ENCODE data around the gene SGF29.
"Not testable (repeated sequence)": the region's sequence is repeated elsewhere in the genome, so short reads cannot be mapped to it uniquely, and the experiment has no call there.

SGF29 gene

DNA sequence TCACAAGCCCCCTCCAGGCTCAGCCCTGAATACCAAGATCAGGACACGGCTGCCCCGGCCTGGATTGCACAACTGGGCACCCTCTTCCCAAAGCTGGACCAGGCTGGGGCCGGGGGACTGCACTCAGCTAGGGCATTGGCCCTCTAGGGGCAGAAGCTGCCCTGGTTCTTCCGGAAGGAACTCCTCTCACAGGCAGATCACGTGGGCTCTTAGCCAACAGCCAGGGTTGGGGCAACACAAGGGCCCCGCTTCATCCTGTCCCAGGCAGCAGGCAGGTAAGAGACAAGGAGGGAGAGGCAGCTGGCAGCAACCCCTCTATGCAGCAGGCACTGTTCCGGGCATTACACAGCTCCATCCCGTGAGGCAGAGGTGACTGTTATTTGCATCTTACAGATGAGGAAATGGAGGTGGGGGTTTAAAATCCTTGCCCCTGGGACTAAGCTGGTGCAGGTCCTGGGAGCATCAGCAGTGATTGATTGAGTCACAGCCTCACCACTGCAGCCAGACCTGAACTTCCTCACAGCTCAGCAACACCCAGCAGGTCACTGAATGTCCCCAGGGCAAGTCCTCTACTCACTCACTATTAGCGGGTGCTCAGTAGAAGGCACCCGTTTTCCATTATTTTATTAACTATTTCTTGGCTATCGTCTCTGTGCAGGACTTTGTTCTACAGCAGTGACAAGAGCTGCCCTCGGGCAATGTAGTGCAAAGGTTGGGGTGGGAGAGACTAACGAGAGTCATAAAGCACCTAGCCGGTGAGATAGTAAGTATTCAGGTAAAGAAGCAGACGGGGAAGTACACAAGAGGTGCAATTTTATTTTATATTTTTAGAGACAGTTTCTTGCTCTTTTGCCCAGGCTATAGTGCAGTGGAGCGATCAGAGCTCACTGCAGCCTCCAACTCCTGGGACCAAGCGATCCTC, 58.9 kb downstream of the SGF29 start:
- not testable (repeated sequence) for DNase-seq (ENCODE audit: low read depth in 2 of 2)

DNA sequence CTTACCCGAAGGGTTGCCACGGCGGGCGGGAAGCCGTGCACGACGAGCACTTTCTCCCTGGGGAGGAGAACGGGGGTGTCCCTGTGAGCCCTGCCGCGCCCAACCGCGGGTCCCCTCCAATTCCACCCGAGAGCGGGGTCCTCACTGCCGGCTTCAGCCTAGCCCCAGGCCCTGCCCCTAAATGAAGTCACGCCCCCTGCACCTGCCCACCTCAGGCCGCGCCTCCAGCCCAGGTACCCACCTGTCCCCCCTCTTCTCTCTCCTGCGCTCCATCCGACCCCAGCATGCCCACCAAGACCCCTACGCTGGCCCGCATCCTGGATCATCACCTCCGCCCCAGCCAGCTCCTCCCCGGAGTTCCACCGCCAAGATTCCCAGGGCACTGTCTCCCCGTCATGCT, 60.2 kb downstream of the SGF29 start:
- not testable (repeated sequence) for DNase-seq (ENCODE audit: low read depth in 2 of 2)

DNA sequence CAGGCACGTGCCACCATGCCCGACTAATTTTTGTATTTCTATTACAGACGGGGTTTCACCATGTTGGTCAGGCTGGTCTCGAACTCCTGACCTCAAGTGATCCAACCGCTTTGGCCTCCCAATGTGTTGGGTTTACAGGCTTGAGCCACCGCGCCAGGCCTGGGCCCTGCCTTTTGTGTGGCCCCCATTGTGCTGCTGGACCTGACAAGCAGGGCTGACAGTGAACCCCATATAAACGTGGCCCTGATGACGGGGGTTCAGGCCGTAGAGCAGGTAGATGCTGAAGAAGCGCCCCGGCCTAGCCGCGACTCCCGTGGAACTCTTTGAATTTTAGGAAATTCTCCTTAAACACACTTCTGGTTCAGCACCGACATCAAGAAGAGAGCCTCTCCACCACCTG, 60.8 kb downstream of the SGF29 start:
- not testable (repeated sequence) for DNase-seq (ENCODE audit: low read depth in 2 of 2)

DNA sequence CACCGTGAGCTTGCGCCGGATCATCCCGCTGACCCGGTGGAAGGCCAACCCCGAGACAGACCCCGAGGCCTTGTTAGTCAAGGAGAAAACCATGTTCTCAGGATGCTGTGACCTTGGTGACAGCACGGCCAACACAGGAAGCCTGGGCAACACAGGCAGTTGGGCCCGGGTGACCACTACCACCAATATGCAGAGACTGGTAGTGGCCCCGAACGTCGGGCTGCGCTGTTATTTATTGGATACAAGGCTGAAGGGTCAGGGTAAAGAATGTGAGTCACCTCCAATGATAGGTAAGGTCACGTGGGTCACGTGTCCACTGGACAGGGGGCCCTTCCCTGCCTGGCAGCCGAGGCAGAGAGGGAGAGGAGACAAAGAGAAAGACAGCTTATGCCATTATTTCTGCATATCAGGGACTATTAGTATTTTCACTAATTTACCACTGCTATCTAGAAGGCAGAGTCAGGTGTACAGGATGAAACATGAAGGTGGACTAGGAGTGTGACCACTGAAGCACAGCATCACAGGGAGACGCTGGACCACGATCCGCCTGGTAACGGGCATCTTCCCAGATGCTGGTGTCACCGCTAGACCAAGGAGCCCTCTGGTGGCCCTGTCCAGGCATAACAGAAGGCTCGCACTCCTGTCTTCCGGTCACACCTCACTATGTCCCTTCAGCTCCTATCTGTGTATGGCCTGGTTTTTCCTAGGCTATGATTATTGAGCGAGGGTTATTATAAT, 61.9 kb downstream of the SGF29 start:
- DNase-seq (ENCODE audit: low read depth in 2 of 2), result not testable (repeated sequence)

DNA sequence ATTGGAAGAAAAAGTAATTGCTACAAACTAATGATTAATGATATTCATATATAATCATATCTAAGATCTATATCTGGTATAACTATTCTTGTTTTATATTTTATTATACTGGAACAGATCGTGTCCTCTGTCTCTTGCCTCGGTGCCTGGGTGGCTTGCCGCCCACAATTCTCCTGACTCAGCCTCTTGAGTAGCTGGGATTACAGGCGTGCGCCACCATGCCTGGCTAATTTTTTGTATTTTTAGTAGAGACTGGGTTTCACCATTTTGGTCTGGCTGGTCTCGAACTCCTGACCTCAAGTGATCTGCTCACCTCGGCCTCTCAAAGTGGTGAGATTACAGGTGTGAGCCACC, 62.5 kb downstream of the SGF29 start:
- DNase-seq (ENCODE audit: low read depth in 2 of 2), result not testable (repeated sequence)

DNA sequence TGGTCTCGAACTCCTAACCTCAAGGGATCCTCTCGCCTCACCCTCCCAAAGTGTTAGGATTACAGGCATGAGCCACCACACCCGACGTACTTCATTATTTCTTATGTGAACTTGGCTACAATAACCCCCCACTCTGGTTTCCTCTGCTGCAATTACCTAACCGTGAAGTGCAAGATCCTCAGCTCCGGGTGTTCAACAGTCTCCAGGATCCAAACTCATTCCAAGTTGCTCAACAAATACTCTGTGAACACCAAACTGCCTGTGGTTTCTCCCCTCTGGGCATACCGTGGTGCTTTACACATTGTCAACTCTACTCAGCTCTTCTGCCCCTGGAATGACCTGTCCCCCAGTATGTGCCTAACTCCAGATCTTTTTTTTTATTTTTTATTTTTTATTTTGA, 62.9 kb downstream of the SGF29 start:
- DNase-seq (ENCODE audit: low read depth in 2 of 2), result no peak

DNA sequence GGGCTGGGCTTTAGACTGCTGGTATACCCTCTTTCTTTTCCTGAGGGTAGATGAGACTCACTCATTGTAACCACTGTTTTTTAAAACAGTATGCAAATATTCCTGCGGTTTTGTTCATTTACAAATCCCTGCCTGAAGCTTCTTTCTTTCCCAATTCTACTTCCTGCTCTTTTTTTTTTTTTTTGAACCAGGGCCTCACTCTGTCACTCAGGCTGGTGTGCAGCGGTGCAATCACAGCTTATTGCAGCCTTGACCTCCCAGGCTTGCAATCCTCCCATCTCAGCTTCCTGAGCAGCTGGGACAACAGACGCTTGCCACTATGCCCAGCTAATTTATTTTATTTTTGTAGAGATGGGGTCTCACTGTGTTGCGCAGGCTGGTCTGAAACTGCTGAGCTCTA, 64.2 kb downstream of the SGF29 start:
- DNase-seq (ENCODE audit: low read depth in 2 of 2), result no peak

DNA sequence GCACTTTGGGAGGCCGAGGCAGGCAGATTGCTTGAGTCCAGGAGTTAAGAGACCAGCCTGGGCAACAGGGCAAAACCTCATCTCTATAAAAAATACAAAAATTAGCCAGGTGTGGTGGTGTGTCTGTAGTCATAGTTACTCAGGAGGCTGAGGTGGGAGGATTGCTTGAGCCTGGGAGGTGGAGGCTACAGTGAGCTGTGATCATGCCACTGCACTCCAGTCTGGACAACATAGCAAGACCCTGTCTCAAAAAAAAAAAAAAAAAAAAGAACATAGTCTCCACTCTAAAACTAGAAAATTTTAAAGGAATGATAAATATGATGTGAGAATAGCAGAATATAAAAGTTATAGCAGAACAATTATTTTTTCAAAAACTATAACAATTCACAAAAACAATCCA, 66.6 kb downstream of the SGF29 start:
- DNase-seq (ENCODE audit: low read depth in 2 of 2), result not testable (repeated sequence)

DNA sequence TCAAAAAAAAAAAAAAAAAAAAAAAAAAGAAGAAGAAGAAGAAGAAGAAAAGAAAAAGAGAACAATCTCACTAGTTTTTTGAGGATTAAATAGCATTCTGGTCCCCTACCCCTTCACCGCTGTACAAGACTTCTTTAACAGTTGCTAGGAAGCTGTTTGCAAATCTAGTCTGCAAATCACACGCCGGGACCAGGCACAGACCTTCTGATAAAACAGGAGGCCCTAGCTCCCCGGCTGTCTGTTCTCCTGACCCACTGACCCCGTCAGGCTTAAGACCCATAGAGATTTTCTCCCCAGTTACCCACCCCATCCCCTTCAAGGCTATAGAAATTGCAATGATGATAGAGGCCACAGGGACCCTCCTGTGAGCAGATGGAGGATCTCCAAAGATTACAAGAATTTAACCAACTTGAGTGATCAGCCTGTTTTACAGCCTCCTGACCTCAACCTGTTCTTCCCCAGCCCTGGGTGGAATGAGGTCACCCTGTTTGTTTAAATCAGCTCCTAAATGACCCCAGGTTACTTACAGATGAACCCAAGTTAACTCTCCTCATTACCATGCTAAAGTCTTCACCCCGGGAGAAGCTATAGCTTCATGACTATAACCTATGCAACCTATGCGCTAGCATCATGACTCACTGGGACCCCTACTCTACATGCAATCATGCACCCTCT, 67.9 kb downstream of the SGF29 start:
- DNase-seq (ENCODE audit: low read depth in 2 of 2), result no peak

DNA sequence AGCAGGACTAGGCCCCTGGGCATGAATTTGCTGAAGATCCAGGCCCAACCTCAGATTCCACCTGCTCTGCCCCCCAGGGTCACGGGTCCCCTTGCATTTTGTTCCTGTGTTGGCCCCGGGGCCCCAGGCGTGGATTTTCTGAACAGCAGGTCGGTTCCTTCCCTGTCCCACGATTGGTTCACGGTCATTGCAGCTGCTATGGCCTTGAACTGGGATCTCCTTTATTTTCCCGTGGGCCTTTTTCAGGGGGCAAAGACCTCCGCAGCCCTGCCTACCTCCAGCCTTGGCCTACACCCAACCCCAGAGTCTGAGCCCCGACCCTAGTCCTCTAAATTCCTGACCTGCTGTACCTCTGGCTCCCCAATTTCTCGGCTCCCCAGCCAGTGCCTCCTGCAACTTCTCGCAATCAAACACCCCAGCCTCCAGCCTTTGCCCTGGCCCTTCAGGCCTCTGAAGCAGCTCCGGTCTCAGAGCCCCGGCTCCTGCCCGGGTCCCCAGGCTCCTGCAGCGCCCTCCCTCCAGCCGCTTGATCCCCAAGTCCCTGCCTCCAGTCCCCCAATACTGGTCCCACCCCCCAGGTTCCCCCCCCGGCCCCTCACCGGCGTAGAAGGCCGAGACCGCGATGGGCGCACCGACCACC, 68.9 kb downstream of the SGF29 start:
- DNase-seq (ENCODE audit: low read depth in 2 of 2), result not testable (repeated sequence)

DNA sequence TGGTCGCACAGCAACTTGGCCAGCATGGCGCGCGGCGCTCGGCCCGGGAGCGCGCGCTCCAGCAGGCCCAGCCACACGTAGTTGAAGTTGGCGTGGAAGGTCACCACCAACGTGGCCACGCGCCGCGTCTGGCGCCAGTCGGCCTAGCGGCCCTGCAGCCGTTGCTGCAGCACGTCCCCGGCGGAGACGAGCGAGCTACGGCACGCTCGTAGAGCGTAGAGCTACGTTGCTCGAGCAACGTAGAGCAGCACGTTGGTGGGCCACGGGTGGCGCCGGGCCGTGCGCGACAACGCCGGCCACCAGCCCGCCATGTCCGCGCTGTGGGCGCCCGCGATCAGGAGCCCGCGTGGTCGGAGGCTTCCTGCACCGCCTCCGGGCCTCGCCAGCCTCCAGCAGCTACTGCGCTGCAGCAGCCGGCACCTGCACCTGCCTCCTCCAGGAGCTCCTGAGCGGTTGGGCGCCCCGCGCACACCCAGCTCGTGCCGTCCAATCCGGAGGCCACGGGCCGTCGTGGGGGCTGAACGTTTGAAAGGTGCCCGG, 69.5 kb downstream of the SGF29 start:
- peak in 1 of 2 donors; percentile 57 for DNase-seq (ENCODE audit: low read depth in 2 of 2)

DNA sequence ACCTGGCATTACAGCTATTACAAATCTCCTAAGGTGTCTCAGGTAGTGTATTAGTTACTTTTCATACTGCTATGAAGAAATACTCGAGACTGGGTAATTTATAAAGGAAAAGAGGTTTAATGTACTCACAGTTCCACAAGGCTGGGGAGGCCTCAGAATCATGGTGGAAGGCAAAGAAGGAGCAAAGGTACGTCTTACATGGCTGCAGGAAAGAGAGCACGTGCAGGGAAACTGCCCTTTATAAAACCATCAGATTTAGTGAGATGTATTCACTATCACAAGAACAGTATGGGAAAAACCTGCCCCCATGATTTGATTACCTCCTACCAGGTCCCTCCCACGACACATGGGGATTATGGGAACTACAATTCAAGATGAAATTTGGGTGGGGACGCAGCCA, 77.2 kb downstream of the SGF29 start:
- not testable (repeated sequence) for DNase-seq (ENCODE audit: low read depth in 2 of 2)

DNA sequence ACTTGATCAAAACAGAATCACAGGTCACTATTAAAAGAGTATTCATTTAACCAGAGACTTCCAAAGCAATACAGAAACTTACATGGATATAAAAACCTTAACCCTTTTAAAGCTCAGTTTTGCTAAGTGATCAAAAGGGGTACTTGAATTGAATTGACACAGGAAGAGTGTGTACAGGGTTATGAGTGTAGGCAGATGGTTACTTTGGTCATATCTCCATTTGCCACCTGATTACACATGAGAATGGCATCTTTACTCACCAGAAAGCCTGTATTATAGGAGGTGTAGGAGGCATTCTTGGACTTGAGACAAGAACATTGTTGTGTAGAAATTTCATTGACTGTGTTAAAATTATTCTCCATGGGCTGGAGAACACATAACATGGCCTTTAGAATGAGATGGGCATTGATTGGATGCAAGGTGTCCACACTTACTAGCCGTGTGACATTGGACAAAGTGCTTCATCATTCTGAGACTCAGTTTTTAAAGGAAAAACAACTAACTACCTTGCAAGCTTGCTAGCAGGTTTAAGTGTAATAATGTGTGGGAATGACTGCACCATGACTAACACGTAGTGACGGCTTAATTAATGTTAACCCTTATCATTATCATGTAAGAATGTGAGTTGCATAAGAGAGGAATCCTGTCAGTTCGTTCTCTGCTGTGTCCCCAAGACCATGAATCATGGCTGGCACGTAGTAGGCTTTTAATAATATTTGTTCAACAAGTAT, 82.5 kb downstream of the SGF29 start:
- DNase-seq (ENCODE audit: low read depth in 2 of 2), result not testable (repeated sequence)

DNA sequence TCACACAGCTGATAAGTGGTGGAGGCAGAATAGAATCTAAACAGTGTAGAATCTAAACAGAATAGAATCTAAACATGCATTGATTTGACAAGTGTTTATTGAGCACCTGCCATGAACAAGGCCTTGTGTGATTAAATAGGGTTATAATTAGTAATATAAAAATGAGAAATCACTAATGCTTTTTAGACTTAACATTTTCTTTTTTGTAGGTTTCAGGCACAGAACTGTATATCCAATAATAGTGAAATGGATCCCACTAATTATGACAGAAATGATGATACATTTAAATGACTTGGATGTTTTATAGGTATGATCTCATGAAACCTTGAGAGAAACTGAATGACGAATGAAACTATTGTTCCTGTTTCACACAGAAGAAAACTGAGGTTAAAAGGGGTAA, 84.0 kb downstream of the SGF29 start, which contains the start of gene NPIPB8:
TSS of gene NPIPB8 (plus strand) at position 301 of the 400 bp plus-strand sequence. CDS start 296 bp downstream, outside the sequence.
- DNase-seq (ENCODE audit: low read depth in 2 of 2), result not testable (repeated sequence)

DNA sequence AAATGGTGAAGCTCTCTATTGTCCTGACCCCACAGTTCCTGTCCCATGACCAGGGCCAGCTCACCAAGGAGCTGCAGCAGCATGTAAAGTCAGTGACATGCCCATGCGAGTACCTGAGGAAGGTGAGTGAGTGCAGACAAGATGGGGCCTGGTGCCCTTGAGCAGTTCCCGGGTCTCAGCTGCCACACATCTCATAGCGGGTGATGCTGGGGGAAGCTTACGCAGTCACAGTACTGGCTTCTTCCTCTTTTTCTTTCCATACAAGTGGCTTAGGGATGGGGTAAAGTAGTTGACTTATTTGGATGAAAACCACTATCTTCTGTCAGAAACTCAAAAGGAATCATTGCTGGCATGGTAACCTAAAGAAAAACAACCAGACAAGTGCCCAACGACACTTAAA, 84.6 kb downstream of the SGF29 start:
- not testable (repeated sequence) for DNase-seq (ENCODE audit: low read depth in 2 of 2)

DNA sequence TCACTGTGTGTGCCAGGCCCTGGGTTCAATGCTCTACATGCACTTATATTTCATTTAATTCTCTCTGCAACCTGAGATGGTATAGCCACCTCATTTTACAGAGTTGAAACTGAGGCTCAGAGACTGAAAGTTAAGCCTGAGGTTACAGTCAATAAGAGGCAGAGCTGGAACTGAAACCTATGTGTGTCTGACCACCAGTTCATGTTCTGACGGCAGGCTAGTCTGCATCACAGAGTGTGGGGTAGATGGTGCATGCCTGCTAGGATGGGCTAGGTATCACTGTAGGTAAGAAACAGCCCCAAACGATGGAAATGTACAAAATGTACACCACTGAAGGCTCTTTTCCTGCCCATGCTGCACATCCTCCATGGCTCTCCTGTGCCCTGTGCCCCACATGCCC, 86.2 kb downstream of the SGF29 start:
- DNase-seq (ENCODE audit: low read depth in 2 of 2), result not testable (repeated sequence)

Measured in stimulated activated CD8-positive, alpha-beta memory T cell treated with anti-CD3 and anti-CD28 coated beads, Interleukin-7, amount 100 ng/mL, for 4 hours (primary cell).